Embryonic facial prominence (tissue), 1 donor: ENCODE measurements around the gene BOC.

Experiments used
- DNase-seq: peaks from one replicate; pipeline ENCODE4 v3.0.0-alpha.2; 2016; ENCODE audit errors: extremely low spot score

Gene BOC

DNA sequence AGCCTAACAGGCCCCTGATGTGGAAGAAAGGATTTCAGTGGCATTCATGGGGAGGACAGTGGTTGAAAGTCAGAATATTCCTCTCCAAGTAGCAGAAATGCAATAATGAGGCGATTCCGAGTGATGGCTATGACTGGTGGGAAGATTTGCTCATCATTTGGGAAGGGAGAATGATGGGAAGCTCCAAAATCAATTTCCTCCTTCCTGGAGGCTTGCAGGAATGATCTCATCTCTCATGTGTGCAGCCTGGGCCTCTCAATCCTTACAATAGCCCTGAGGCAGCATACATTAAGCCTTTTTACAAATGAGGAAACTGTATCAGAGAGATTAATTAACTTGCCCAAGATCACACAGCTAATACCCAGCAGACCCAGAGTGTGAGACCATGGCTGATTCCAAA lies 58.7 kb downstream of the BOC start:
- DNase-seq, result no peak

DNA sequence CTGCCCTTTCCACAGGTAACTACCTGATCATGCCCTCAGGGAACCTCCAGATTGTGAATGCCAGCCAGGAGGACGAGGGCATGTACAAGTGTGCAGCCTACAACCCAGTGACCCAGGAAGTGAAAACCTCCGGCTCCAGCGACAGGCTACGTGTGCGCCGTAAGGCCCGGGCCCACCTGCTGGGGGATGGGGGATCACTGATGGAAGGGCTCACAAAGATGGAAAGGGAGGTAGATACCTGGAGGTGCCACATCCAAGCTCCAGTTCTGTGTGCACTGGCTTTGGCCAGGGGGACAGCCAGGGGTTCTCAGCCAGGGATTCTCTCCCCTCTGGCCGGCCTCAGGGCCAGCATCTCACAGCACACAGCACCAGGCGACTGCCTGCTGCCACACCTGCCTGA lies 59.4 kb downstream of the BOC start:
- DNase-seq, result no peak

DNA sequence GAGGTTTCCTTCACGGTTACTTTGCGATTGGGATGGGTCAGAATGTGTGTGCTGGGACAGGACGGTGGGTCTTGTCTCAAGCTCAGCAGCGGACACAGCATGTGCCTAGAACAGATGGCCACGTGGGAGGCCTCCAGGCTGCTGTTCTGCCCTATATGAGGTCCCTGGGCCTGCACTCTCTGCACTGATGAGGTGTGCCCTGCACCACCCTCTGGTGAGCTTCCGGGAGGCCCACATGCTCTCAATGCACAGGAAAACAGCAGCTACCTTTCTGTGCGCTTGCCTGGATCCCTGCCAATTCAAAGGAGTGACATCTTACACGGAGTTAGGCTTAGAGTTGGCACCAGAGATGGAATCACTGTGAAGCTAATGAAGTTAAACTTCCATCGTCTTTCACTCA lies 59.8 kb downstream of the BOC start:
- no peak for DNase-seq

DNA sequence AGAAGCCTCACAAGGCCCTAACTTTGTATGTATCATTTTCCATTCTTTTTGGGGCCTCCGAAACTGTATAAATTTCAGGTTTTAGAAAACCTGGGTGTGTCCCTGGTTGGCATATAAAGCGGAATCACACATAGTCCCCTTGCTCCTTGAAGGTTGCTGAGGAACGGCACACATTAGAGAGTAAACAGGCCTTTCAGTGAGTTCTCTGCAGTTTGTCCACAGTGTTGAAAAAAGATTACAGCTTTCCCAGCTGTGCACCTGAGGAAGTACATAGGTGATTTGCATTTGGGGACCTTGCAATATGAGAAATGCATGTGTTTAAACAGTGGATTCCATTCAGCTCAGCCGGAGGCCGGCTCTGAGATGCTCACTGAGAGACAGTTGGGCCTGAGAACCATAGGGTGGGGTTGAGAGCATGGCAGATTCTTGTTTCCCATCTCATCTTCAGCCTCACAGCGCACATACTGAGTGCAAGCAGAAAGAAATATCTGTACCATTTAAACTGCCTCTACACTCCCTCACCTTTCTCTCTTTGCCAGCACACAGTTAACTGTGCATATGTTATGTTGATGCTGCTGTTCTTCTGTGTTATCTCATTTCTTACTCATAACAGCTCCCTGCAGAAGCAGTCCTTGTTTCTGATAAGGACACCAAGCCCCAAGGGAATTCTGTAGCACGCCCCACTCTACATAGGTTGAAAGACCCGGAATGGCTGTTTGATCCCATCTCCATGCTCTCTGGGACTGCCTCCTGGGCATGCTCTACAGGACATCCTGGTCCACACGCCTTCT lies 60.4 kb downstream of the BOC start:
- no peak for DNase-seq

DNA sequence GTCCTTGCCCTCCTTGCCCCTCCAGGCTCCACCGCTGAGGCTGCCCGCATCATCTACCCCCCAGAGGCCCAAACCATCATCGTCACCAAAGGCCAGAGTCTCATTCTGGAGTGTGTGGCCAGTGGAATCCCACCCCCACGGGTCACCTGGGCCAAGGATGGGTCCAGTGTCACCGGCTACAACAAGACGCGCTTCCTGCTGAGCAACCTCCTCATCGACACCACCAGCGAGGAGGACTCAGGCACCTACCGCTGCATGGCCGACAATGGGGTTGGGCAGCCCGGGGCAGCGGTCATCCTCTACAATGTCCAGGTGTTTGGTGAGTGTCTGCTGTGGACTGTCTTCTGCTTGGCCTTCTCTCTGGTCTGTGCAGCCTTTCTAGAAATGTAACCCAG lies 61.0 kb downstream of the BOC start:
- DNase-seq, result no peak

DNA sequence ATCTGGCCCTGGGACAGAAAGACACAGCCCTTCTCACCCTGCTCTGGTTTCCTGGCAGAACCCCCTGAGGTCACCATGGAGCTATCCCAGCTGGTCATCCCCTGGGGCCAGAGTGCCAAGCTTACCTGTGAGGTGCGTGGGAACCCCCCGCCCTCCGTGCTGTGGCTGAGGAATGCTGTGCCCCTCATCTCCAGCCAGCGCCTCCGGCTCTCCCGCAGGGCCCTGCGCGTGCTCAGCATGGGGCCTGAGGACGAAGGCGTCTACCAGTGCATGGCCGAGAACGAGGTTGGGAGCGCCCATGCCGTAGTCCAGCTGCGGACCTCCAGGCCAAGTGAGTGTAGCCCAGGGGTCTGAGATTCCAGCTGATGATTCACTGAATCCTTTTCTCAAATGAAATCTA lies 61.7 kb downstream of the BOC start:
- no peak for DNase-seq

DNA sequence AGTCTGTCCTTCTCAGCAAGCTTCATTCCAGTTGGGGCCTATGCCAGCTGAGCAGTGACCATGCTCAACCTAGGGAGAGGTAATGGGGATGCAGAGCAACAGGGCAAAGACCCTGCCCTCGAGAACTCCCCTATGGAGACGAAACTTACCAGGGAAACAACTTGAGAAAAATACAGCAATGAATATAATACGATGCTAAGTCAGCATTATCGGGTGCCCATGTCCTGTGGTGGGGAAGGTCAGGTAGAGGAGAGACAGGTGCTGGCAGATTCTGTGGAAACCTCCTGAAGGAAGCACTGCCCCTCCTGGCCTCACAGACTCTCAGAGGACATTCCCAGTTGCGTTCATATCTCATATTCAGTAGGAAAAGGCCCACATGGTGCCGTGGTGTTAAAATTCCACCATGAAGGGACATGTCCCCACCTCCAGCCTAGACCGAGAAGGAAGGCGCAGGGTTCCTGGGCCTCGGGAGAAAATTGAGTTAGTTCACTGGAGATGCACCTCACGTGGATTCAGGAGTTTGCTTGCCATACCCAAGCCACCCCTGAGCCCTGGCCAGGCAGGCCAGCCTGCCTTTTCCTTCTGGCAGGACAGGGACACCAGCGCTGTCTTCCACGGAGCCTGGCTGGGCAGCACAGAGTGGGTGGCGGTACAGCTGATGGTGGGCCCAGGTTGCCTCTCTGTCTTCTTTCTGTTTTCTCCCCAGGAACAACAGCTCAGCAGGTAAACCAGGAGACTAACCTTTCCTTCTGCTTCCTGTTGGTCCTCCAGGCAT lies 62.4 kb downstream of the BOC start:
- no peak for DNase-seq

DNA sequence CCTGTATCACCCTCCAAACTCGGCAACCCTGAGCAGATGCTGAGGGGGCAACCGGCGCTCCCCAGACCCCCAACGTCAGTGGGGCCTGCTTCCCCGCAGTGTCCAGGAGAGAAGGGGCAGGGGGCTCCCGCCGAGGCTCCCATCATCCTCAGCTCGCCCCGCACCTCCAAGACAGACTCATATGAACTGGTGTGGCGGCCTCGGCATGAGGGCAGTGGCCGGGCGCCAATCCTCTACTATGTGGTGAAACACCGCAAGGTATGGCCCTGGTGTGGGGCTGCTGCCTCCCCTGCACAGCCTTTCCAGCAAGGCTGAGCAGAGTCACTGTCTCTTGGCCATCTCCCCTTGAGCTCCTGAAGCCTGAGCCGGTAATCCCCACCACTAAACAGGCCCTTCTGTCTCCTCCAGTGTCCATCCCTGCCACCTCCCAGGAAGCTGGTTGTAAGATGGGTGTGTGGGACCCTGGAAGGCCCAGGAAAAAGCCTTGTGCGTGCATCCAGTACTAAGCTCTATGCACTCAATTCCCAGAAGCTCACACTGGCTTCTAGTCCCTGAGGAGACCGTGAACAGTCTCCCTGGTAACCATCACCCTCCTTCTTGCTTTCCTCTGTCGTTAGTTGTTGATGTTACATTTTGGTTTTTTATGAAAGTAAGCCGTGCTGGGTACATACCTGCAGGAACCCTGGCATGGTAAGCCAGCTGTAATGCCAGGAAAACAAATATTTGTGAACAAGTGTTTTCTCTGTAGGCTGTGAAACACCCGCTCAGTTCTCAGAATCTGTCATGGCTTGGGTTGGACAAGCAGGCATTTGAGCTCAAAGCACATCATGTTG lies 63.3 kb downstream of the BOC start:
- no peak for DNase-seq

DNA sequence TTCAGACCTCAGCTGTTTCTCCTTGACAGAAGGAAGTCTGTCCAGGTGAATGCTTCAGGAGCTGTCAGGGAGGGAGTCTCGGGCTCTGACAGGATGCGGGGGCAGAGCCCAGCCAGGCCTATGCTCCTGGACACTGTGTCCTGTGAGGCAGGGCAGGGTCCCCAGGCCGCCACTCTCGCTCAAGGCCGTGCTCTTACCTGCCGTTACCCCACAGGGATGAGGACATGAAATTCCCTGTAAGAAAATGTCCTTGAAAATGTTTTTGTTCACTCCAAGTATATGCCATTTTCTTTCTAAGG lies 63.9 kb downstream of the BOC start:
- no peak for DNase-seq

DNA sequence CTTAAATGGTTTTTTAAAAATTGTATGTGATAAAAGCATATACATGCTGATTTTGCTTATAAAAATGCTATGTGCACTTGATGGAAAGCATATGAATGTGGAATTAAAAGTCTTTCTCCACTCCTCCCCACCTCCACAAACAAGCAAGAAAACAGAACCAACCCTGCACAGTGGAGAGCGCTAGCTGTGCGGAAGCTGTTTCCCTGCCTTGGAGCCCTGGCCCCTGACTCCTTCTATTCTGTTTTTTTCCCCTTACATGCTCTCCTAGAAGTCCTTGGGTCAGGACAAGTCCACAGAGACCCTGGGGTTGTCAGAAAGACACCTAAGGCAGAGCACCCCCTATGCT lies 64.2 kb downstream of the BOC start:
- DNase-seq, result no peak

DNA sequence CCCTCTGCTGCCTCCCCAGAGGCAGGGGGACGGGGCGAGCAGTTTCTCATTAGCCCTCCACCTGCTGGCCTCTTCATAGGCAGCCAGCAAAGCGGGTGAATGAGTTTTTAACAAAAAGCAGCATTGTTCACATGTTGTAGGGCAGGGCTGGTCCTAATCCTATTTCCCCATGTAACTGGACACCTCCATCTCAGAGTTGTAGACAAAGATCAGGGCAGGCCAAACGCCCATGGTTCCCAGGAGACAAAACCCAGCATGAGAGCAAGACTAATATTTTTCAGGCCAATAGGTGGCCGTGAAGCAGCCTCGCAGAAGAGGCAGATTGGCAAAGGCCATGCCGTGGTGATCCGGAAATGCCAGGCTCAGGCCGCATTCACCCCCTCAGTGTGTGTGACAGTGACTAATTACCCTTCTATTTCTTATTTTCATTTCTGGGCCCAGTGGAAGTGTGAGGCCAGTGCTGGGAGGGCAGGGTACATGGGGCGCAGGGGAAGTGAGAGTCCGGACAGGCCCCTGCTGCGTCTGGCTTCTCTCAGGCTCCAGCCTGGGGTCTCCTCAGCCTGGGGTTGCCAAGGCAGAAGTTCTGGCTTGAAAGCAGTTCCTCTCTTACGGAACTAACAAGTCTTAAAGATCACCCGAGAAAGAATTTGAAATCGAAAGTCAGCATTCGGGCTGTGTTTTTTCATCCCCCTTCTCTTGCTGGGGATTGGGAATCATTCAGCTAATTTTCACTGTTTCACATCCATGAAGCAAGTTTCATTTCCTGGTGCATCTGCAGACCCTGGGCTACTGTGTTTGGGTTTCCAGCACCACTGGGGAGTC lies 64.8 kb downstream of the BOC start:
- DNase-seq, result no peak

DNA sequence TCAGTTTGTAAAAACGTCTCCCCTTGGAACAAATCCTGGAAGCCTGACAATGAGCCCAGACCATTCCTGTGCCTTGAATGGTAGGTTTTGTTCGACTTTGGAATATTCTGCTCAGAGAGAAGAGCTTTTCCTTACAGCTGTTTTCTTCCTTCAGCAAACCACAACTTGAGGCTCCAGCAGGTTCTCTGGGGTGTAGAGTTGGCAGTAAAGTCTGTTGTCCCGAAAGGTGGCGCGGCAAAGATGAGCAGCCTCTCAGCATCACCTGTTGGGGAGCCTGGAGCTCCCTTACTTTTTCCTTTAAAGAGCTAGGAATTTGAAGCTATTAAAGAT lies 65.4 kb downstream of the BOC start:
- no peak for DNase-seq

DNA sequence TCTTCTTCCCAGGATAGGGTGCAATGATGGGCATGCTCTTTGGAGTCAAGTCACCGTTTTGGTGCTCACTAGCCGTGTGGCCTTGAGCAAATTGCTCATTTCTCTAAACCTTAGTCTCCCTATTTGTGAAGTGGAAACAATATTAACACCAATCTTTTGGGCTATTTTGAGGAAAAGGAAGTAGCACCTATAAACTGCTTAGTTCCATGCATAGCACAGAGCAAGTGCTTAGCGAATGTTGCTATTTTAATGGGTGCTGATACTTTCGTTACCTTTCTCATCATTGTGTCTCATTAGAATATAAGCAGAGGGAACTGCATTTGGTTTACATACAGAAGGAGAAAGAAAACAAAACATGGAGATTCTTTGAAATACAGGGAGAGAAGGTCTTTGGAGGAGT lies 66.1 kb downstream of the BOC start:
- DNase-seq, result no peak

DNA sequence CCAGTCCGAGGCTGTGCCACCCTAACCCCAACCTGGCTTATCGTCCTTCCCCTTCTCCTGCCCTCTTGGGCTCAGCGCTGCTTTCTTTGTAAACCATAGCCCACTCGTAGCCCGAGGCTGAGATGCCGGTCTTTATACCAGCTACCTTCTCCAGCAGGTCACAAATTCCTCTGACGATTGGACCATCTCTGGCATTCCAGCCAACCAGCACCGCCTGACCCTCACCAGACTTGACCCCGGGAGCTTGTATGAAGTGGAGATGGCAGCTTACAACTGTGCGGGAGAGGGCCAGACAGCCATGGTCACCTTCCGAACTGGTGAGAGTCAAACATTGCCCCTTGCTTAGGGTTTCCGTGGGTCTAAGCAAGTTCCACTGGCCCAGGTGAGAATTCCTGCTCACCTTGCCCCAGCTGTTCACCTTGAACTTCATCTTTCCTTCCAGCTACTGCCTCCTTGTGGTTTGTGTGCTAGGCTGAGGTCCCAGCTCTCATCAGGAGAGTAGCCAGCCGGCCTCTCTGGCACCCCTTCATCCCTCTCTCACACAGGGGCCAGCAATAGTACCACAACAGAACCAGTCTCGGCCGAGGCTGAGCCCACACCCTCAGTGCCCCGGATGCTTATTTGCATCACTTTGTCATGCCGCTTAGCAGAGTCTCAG lies 66.7 kb downstream of the BOC start:
- DNase-seq, result no peak

DNA sequence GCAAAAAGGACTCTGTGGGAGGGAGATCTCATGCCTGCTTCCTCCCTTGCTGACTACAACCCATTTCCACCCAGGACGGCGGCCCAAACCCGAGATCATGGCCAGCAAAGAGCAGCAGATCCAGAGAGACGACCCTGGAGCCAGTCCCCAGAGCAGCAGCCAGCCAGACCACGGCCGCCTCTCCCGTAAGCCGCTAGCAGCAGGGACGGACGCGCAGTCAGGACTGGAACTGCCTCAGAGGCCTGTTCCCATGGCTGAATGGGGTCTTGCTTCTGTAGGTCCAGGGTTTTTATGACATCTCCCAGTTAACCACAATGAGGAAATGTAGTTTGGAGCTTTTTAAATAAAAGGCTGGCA lies 67.2 kb downstream of the BOC start:
- DNase-seq, result no peak

DNA sequence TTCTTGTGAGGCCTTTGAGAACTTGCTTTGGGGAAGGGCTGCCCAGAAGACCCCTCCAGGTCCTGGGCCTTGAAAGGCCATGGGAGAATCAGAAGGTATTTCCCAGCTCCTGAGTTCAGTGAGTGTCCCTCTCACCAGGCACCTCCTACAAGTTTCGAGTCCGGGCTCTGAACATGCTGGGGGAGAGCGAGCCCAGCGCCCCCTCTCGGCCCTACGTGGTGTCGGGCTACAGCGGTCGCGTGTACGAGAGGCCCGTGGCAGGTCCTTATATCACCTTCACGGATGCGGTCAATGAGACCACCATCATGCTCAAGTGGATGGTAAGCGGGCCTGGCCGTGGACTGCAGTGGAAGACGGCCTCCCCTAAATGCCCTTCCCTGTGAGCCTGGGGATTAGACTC lies 68.3 kb downstream of the BOC start:
- DNase-seq, result no peak

DNA sequence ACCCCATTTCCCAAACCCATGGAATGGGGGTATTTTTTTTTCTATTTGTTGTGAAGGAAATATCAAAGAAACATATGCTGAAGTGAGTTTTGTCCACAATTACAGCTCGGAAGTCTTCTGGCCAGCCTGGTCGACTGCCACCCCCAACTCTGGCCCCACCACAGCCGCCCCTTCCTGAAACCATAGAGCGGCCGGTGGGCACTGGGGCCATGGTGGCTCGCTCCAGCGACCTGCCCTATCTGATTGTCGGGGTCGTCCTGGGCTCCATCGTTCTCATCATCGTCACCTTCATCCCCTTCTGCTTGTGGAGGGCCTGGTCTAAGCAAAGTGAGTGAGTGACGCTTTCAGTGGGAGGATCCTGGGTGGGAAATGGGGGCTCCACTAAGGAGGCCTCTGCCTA lies 71.9 kb downstream of the BOC start:
- no peak for DNase-seq

DNA sequence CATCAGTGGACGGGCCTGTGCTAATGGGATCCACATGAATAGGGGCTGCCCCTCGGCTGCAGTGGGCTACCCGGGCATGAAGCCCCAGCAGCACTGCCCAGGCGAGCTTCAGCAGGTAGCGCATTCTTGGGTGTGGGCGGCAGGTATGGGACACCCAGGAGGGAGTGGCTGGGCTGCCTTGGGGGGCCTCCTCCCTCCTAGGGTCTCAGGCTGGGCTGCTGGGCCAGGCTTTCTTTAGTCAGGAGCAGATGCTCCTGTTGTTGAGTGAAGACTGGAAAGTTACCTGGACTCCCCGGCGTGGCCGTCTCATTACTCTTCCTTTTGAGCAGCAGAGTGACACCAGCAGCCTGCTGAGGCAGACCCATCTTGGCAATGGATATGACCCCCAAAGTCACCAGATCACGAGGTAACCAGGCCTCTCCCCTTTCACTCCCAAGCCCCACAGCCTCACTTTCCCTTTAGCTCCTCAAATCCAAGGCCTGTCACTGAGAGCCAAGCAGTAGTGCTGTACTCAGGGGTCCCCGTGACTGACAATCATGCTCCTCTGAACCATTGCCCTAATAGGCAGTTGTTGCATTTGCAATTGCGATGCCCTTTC lies 73.2 kb downstream of the BOC start:
- no peak for DNase-seq

DNA sequence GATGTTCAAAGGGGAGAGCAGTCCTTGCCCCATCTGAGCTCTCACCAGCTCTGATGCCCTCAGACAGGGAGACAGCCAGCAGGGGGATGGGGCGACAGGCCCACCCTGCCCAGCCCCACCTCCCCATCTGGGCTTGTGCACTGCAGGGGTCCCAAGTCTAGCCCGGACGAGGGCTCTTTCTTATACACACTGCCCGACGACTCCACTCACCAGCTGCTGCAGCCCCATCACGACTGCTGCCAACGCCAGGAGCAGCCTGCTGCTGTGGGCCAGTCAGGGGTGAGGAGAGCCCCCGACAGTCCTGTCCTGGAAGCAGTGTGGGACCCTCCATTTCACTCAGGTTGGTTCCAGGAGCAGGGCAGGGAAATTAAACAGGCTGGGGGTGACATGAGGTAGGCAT lies 73.9 kb downstream of the BOC start:
- DNase-seq, result no peak

DNA sequence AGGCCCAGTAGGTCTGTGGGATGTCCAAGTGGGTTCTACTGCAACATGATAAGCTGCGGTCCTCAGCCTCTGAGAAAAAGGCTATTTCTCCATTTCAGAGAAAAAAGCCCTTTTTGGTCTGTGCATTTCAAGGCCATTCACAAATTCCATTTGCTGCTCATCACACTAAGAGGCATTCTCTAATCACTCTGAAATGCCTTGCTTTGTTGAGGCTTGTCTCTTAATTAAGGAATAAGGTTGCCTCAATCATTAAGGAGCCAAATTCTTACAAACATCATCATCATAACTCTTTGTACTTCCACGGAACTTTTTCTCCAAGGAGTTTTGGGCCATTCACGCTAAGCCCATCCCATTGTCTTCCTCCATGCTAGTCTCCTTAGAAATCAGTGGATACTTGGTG lies 74.4 kb downstream of the BOC start:
- DNase-seq, result no peak

DNA sequence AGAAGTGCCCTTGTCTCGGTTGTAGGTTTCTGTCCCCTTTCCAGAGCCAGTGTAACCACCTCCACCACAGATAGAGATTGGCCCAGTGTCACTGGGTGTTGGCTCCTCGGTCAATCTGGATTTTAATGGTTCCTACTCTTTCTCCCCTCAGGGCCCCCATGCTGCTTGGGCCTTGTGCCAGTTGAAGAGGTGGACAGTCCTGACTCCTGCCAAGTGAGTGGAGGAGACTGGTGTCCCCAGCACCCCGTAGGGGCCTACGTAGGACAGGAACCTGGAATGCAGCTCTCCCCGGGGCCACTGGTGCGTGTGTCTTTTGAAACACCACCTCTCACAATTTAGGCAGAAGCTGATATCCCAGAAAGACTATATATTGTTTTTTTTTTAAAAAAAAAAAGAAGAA lies 75.2 kb downstream of the BOC start:
- no peak for DNase-seq
